Measurements from ENCODE around the gene ZBTB32. TPM values are rescaled to one million over a fixed set of nuclear protein-coding genes. Genes with fewer than 3 reads are reported as not detected.

The ZBTB32 gene
- total and polyA plus RNA-seq, 4 donors: 0.47 TPM; not detected in 3

GRCh38 chr19:35657904-35658700, 46.3 kb upstream of the ZBTB32 start:
- 92% methylated on average over 15 of the region's 15 CpGs for WGBS
- no peak overlapping the region for H3K4me3 ChIP-seq (ENCODE audit: low read depth in 1 of 3, low read length in 3 of 3)

GRCh38 chr19:35661995-35662340, 42.4 kb upstream of the ZBTB32 start:
- no peaks in the 10 kb centered on the region for H3K9me3 ChIP-seq (ENCODE audit: control insufficient read depth in 4 of 4, low read length in 3 of 4)
- peaks cover 12 to 27% (median 15%) of the 10 kb centered on the region in 4 donors for H3K36me3 ChIP-seq (ENCODE audit: control insufficient read depth in 4 of 4, insufficient read depth in 3 of 4, low read depth in 1 of 4, low read length in 3 of 4)
- no peaks in the 10 kb centered on the region for H3K27me3 ChIP-seq (ENCODE audit: control insufficient read depth in 4 of 4, insufficient read depth in 4 of 4, low read length in 3 of 4)
- TF ChIP-seq SP1 (IDR thresholded peaks at IDR 0.05): no peak
- TF ChIP-seq, protein P1, sequence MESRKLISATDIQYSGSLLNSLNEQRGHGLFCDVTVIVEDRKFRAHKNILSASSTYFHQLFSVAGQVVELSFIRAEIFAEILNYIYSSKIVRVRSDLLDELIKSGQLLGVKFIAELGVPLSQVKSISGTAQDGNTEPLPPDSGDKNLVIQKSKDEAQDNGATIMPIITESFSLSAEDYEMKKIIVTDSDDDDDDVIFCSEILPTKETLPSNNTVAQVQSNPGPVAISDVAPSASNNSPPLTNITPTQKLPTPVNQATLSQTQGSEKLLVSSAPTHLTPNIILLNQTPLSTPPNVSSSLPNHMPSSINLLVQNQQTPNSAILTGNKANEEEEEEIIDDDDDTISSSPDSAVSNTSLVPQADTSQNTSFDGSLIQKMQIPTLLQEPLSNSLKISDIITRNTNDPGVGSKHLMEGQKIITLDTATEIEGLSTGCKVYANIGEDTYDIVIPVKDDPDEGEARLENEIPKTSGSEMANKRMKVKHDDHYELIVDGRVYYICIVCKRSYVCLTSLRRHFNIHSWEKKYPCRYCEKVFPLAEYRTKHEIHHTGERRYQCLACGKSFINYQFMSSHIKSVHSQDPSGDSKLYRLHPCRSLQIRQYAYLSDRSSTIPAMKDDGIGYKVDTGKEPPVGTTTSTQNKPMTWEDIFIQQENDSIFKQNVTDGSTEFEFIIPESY (IDR thresholded peaks at IDR 0.05): no peak
- H3K4me3 ChIP-seq (ENCODE audit: low read depth in 1 of 3, low read length in 3 of 3): no peak overlapping the region
- WGBS: 96% methylated on average over 6 of the region's 6 CpGs
- peaks cover 8 to 13% (median 12%) of the 10 kb centered on the region in 4 donors for H3K4me1 ChIP-seq (ENCODE audit: control insufficient read depth in 4 of 4, insufficient read depth in 4 of 4, low read length in 3 of 4)
- no peak for DNase-seq (ENCODE audit: low spot score)
- no peak overlapping the region for H3K9ac ChIP-seq (ENCODE audit: low read depth in 1 of 2, low read length in 2 of 2)
- peak overlapping the region in 1 of 2 donors; percentile 13 for H3K27ac ChIP-seq (ENCODE audit: low read depth in 1 of 2, low read length in 2 of 2)

More at GRCh38 chr19:35657904-35658700, 46.3 kb upstream of the ZBTB32 start:
- Histone ChIP-seq H3K27me3 (ENCODE audit: control insufficient read depth in 4 of 4, insufficient read depth in 4 of 4, low read length in 3 of 4) (no peaks in the 10 kb centered on the region), H3K4me1 (ENCODE audit: control insufficient read depth in 4 of 4, insufficient read depth in 4 of 4, low read length in 3 of 4) (peaks cover 8 to 13% (median 12%) of the 10 kb centered on the region in 4 donors), H3K9ac (ENCODE audit: low read depth in 1 of 2, low read length in 2 of 2) (no peak overlapping the region), H3K9me3 (ENCODE audit: control insufficient read depth in 4 of 4, low read length in 3 of 4) (no peaks in the 10 kb centered on the region), H3K27ac (ENCODE audit: low read depth in 1 of 2, low read length in 2 of 2) (no peak overlapping the region), H3K36me3 (ENCODE audit: control insufficient read depth in 4 of 4, insufficient read depth in 3 of 4, low read depth in 1 of 4, low read length in 3 of 4) (peaks cover 18 to 51% (median 29%) of the 10 kb centered on the region in 4 donors)
- no peak for DNase-seq (ENCODE audit: low spot score)
- TF ChIP-seq RAD21 (IDR thresholded peaks at IDR 0.05) (no peak), SP1 (IDR thresholded peaks at IDR 0.05) (no peak)

- Histone ChIP-seq H3K36me3 (ENCODE audit: control insufficient read depth in 4 of 4, insufficient read depth in 3 of 4, low read depth in 1 of 4, low read length in 3 of 4) (peaks cover 4 to 14% (median 8%) of the 10 kb centered on the region in 4 donors), H3K4me1 (ENCODE audit: control insufficient read depth in 4 of 4, insufficient read depth in 4 of 4, low read length in 3 of 4) (peaks cover 8 to 13% (median 12%) of the 10 kb centered on the region in 4 donors), H3K27me3 (ENCODE audit: control insufficient read depth in 4 of 4, insufficient read depth in 4 of 4, low read length in 3 of 4) (no peaks in the 10 kb centered on the region), H3K27ac (ENCODE audit: low read depth in 1 of 2, low read length in 2 of 2) (no peak overlapping the region), H3K4me3 (ENCODE audit: low read depth in 1 of 3, low read length in 3 of 3) (no peak overlapping the region), H3K9me3 (ENCODE audit: control insufficient read depth in 4 of 4, low read length in 3 of 4) (no peaks in the 10 kb centered on the region), H3K9ac (ENCODE audit: low read depth in 1 of 2, low read length in 2 of 2) (no peak overlapping the region)
- WGBS: 76% methylated on average over 3 of the region's 3 CpGs
- no peak for DNase-seq (ENCODE audit: low spot score)
- TF ChIP-seq, protein P2, sequence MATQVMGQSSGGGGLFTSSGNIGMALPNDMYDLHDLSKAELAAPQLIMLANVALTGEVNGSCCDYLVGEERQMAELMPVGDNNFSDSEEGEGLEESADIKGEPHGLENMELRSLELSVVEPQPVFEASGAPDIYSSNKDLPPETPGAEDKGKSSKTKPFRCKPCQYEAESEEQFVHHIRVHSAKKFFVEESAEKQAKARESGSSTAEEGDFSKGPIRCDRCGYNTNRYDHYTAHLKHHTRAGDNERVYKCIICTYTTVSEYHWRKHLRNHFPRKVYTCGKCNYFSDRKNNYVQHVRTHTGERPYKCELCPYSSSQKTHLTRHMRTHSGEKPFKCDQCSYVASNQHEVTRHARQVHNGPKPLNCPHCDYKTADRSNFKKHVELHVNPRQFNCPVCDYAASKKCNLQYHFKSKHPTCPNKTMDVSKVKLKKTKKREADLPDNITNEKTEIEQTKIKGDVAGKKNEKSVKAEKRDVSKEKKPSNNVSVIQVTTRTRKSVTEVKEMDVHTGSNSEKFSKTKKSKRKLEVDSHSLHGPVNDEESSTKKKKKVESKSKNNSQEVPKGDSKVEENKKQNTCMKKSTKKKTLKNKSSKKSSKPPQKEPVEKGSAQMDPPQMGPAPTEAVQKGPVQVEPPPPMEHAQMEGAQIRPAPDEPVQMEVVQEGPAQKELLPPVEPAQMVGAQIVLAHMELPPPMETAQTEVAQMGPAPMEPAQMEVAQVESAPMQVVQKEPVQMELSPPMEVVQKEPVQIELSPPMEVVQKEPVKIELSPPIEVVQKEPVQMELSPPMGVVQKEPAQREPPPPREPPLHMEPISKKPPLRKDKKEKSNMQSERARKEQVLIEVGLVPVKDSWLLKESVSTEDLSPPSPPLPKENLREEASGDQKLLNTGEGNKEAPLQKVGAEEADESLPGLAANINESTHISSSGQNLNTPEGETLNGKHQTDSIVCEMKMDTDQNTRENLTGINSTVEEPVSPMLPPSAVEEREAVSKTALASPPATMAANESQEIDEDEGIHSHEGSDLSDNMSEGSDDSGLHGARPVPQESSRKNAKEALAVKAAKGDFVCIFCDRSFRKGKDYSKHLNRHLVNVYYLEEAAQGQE (IDR thresholded peaks at IDR 0.05): no peak
- no peak for TF ChIP-seq HNF4A (conservative IDR thresholded peaks at IDR 0.05)
- no peak for TF ChIP-seq FOXA1 (IDR thresholded peaks at IDR 0.05)
- TF ChIP-seq JUND (IDR thresholded peaks at IDR 0.05): no peak
Observed at GRCh38 chr19:35663981-35664380, 40.4 kb upstream of the ZBTB32 start.
